ENCODE results near the gene IFIT1B.
"Not testable (repeated sequence)": the region's sequence is repeated elsewhere in the genome, so short reads cannot be mapped to it uniquely, and the experiment has no call there.

The IFIT1B gene, protein sequence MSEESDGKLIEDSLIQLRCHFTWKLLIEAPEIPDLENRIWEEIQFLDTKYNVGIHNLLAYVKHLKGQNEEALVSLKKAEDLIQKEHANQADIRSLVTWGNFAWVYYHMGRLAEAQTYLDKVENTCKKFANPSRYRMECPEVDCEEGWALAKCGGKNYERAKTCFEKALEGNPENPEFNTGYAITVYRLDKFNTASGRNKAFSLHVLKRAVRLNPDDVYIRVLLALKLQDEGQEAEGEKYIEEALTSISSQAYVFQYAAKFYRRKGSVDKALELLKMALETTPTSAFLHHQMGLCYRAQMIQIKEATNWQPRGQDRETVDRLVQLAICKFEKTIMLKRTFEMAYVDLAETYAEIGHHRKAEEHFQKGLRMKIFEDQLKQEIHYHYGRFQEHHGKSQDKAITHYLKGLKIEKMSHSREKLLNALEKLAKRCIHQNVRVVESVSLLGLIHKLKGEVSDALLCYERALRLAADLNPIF

GRCh38 chr10:89377705-89378637 lies at the start of gene IFIT1B:
Gene IFIT1B (plus strand): TSS chr10:89378056. CDS start chr10:89378136, 80 bp downstream.
- DNase-seq: no peak

DNA sequence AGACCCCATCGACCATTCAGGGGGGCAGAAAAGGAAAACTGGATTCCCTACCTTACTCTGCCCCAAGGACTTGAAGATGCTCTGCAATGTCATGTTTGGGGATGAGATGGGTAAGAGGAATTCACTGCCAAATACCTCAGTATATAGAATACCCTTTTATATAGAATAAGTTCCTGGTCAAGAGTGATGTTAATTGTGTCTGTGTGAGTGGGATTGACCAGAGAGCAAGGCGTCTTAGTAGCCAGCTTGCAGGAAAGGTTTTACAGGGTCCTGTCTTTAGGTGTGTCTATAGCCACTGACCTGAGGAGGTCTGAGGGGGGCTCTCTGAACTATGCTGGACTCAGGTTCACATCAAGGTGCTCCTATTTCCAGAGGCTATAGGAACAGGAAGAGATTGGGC lies 48.7 kb upstream of the IFIT1B start:
- DNase-seq: no peak

DNA sequence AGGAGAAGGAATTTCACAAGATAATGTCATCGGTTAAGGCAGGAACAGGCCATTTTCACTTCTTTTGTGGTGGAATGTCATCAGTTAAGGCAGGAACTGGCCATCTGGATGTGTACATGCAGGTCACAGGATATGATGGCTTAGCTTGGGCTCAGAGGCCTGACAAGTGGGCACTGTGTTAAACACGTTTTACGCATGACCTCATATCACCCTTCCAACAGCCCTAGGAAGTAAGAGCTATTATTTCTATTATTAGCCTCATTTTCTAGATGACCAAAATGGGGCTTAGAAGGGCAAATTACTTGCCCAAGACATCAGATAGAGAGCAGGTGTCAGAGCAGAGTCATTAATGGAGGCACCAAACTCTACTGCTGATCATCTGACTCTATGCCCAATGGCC lies 47.8 kb upstream of the IFIT1B start:
- not testable (repeated sequence) for DNase-seq

DNA sequence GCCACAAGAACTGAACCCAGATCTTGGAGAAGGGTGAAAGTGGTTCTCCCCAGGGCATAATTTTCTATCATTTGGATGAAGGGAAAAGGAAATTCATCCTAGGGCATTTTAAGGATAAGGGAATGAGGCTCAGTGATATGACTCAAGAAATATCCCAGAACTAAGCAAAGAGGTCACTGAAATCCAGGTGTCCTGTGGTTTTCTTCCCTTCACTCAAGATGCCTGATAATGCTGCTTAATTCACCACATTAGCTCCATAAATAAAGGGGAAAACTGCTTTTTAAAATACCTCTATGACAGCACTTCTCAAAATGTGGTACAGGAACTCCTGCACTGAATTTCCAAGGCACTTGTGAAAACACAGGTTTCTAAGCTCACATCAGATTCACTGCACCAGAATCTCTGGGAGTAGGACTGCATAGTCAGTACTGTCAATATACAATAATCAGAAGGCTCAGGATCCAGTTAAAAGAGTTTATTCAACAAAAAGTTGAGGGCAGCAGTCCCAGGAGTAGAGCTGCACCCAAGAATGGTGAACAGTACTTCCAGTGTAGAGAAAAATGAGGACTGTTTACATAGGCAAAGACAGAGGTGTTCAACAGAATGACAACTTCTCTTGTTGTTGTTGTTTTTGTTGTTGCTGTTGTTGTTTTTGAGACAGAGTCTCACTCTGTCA lies 47.2 kb upstream of the IFIT1B start:
- DNase-seq: no peak

- not testable (repeated sequence) for DNase-seq
Observed at GRCh38 chr10:89331487-89332122, 46.3 kb upstream of the IFIT1B start.

- peak; percentile 2 to 3 for DNase-seq
Observed at GRCh38 chr10:89332123-89332633, 45.7 kb upstream of the IFIT1B start.

GRCh38 chr10:89335226-89335625 lies 42.6 kb upstream of the IFIT1B start:
- DNase-seq: no peak

DNA sequence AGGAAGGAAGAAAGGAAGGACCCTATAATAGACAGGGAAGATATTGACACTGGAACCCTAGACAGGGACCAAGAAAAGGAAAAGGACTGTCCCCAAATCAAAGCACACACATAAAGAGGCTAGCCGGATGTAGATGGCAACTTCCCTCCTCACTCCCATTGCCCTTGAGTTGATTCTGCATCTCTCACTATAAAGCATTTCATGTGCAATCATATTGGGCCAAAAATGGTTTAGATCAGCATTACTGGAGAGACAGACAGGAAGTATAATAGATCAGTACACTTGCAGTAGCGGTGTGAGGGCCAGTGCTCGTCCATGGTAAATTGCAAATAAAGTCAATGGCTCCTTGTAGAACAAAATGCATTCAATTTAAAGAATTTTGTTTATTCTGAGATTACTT lies 41.6 kb upstream of the IFIT1B start:
- DNase-seq: no peak

- no peak for DNase-seq
Observed at GRCh38 chr10:89337484-89337883, 40.4 kb upstream of the IFIT1B start.

DNA sequence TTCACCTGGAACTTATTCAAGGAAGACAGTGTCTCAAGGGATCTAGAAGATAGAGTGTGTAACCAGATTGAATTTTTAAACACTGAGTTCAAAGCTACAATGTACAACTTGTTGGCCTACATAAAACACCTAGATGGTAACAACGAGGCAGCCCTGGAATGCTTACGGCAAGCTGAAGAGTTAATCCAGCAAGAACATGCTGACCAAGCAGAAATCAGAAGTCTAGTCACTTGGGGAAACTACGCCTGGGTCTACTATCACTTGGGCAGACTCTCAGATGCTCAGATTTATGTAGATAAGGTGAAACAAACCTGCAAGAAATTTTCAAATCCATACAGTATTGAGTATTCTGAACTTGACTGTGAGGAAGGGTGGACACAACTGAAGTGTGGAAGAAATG lies 39.1 kb upstream of the IFIT1B start:
- no peak for DNase-seq

GRCh38 chr10:89339875-89340274 lies 38.0 kb upstream of the IFIT1B start:
- no peak for DNase-seq

DNA sequence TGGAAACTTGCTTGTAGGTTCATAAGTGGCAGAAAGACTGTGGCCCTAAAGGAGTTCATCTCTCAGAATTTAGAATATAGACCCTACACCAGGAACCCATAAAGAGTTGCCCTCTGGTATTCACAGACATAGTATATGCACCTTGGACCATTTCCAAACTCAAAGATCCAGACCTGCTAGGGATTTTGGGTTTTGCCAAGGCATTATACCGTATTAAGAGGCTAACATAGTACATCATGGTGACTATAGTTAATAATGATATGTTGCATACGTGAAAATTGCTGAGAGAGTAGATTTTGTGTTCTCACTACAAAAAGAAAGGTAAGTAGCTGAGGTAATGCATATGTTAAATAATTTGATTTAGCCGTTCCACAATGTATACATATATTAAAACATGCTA lies 36.2 kb upstream of the IFIT1B start:
- DNase-seq: no peak

GRCh38 chr10:89342206-89342958 lies 35.5 kb upstream of the IFIT1B start:
- DNase-seq: no peak

- DNase-seq: no peak
Observed at GRCh38 chr10:89343089-89343767, 34.6 kb upstream of the IFIT1B start.

GRCh38 chr10:89344156-89344555 lies 33.7 kb upstream of the IFIT1B start:
- no peak for DNase-seq

DNA sequence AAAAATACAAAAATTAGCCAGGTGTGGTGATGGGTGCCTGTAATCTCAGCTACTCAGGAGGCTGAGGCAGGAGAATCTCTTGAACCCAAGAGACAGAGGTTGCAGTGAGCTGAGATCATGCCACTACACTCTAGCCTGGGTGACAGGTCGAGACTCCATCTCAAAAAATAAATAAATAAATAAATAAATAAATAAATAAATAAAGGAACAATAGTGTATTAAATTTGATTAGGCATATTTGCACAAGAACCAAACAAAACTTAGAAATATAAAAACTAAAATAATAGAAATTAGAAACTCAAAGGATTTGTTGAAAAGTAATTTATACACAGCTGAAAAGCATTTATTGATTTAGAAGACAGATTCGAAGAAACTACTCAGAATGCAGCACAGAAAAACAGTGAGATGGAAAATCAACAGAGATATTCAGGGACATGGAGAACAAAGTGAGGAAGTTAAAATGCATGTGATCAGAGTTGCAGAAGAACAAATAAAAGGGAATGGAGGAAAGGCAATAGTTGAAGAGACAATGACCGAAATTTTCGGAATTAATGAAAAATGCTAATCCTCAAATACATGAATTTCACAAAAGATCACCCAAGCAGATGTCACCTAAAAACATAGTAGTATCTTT lies 32.4 kb upstream of the IFIT1B start:
- no peak for DNase-seq

GRCh38 chr10:89346405-89347254 lies 31.2 kb upstream of the IFIT1B start:
- peak; percentile 74 to 80 for DNase-seq

DNA sequence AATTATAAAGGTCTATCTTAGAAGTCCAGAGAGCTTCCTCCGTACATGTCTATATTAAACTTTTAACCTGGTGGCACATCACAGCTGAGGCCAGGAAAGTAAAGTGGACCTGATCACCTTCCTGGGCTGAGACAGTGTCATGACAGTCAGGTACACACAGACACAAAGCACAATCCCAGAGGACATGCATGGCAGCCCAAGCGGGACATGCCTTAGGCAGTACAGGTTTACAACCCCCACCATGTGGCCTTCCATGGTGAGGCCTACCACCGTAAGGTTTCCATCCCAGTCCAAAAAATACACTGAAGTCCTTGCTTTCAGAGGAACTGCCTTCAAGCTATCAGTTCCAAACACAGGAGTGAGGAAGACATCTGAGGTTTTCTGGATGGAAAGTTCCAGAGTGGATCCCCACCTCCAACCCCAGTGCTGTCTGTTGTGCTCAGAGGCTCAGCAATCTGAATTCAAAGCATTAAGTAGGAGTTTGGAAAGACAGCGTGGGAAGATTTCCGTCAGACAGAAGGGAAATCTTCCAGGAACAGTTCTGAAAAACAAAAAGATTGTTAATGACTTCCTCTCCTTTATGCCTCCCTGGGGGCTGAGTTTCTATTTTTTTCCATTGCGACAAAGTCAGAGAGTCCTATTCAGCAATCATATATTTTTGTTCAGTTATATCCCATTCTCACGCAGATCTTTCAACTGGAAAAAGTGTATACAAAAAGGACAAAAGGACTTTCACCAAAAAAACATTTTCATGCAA lies 30.0 kb upstream of the IFIT1B start:
- DNase-seq: no peak

GRCh38 chr10:89348481-89348880 lies 29.4 kb upstream of the IFIT1B start:
- no peak for DNase-seq
